ENCODE measurements around the gene CCL19.

GRCh38 chr9:34687276-34688030 lies 3.6 kb downstream of the CCL19 start:
- TF ChIP-seq JUND (IDR thresholded peaks at IDR 0.05), result no peak
- no peak for TF ChIP-seq CBX3 (IDR thresholded peaks at IDR 0.05; ENCODE audit: low read depth)
- no peak for TF ChIP-seq CTCF (IDR thresholded peaks at IDR 0.05 in 2 of 3, conservative IDR thresholded peaks at IDR 0.05 in 1 of 3; ENCODE audit: borderline replicate concordance in 1 of 3, insufficient read depth in 1 of 3, low read depth in 2 of 3, low read length in 2 of 3)
- TF ChIP-seq MAX (IDR thresholded peaks at IDR 0.05), result no peak
- TF ChIP-seq EZH2phosphoT487 (IDR thresholded peaks at IDR 0.05; ENCODE audit: borderline replicate concordance), result no peak
- TF ChIP-seq POLR2A (IDR thresholded peaks at IDR 0.05; ENCODE audit: borderline replicate concordance, extremely low read depth, insufficient read depth, insufficient read length), result no peak
- no peak for TF ChIP-seq ATF3 (IDR thresholded peaks at IDR 0.05)
- no peak for TF ChIP-seq POLR2AphosphoS5 (IDR thresholded peaks at IDR 0.05; ENCODE audit: low read depth, low read length)
- TF ChIP-seq EZH2 (IDR thresholded peaks at IDR 0.05), result no peak
- no peak for TF ChIP-seq RAD21 (IDR thresholded peaks at IDR 0.05; ENCODE audit: low read depth)

Measured in HCT116 (cell line).